IPS DF 4.7 (cell line): Measurements from ENCODE around the gene XYLT1.

ENCODE experiments used
- DNase-seq: peaks from one replicate; pipeline ENCODE4 v3.0.0-alpha.2; 2013; ENCODE audit warnings: low spot score; ENCODE audit errors: extremely low read depth

Gene XYLT1

GRCh38 chr16:17404941-17405689 lies 65.6 kb downstream of the XYLT1 start:
- DNase-seq, result no peak

GRCh38 chr16:17403859-17404545 lies 66.8 kb downstream of the XYLT1 start:
- DNase-seq, result no peak

GRCh38 chr16:17403156-17403809 lies 67.5 kb downstream of the XYLT1 start:
- DNase-seq, result no peak

GRCh38 chr16:17397499-17397891 lies 73.3 kb downstream of the XYLT1 start:
- DNase-seq, result no peak

- DNase-seq, result no peak
Observed at GRCh38 chr16:17396762-17397498, 73.8 kb downstream of the XYLT1 start.

GRCh38 chr16:17395849-17396480 lies 74.8 kb downstream of the XYLT1 start:
- no peak for DNase-seq

GRCh38 chr16:17392857-17393692 lies 77.7 kb downstream of the XYLT1 start:
- no peak for DNase-seq

- no peak for DNase-seq
Observed at GRCh38 chr16:17392127-17392856, 78.5 kb downstream of the XYLT1 start.

- no peak for DNase-seq
Observed at GRCh38 chr16:17391715-17392114, 79.0 kb downstream of the XYLT1 start.

GRCh38 chr16:17389384-17389783 lies 81.4 kb downstream of the XYLT1 start:
- DNase-seq, result no peak

- no peak for DNase-seq
Observed at GRCh38 chr16:17387256-17387655, 83.5 kb downstream of the XYLT1 start.

- DNase-seq, result no peak
Observed at GRCh38 chr16:17386229-17386628, 84.5 kb downstream of the XYLT1 start.

- DNase-seq, result no peak
Observed at GRCh38 chr16:17384471-17384870, 86.3 kb downstream of the XYLT1 start.

- no peak for DNase-seq
Observed at GRCh38 chr16:17382949-17383863, 87.6 kb downstream of the XYLT1 start.

GRCh38 chr16:17382514-17382913 lies 88.2 kb downstream of the XYLT1 start:
- no peak for DNase-seq

- DNase-seq, result no peak
Observed at GRCh38 chr16:17381784-17382183, 89.0 kb downstream of the XYLT1 start.

GRCh38 chr16:17380613-17381012 lies 90.1 kb downstream of the XYLT1 start:
- no peak for DNase-seq

GRCh38 chr16:17379121-17379571 lies 91.6 kb downstream of the XYLT1 start:
- DNase-seq, result no peak
